HG03196 (cell line): ENCODE measurements around the gene DPP9.
A peak's percentile ranks its signal among the peaks of the same experiment; 100 is the strongest.
"Not testable (repeated sequence)": the region's sequence is repeated elsewhere in the genome, so short reads cannot be mapped to it uniquely, and the experiment has no call there.

Experiments used
- ATAC-seq: cut with Tn5 transposase; IDR thresholded peaks from one replicate; pipeline ENCODE4 v1.9.1; 2021; ENCODE audit not compliant: unreplicated experiment

The DPP9 gene

DNA sequence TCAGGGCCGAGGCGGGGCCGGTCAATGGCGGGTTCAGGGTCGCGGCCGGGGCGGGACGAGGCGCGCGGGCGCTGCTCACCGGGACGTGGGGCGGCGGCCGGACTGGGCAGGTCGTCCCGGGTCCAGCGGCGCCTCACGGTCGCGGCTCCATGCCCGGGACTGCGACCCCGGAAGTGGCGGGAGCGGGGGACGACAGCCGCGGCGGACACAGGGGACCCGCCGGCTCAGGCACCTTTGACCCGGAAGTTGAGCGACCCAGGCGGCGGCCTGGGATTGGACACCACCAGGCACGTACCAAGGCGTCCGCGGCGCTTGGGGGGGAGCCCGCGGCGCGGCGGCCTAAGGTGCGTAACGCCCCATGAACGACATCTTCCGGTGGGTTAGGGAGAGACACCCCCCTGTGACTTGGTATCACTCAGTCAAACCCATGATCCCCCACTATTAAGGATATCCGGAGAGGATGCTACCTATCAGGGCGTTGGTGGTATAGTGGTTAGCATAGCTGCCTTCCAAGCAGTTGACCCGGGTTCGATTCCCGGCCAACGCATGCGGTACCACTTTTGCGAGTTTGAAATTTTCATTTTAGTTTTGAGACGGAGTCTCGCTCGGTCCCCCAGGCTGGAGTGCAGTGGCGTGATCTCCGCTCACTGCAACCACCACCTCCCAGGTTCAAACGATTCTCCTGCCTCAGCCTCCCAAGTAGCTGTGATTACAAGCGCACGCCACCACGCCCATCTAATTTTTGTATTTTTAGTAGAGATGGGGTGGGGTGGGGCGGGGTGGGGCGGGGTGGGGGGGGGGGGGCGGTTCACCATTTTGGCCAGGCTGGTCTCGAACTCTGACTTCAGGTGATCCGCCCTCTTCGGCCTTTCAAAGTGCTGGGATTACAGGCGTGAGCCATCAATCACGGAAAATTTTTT is at the start of gene DPP9:
Gene DPP9 (minus strand): TSS at position 248 of the 920 bp plus-strand sequence. CDS start 3,936 bp downstream, outside the sequence.
- ATAC-seq = peak; percentile 90

GRCh38 chr19:4773047-4773640 is 49.5 kb upstream of the DPP9 start:
- ATAC-seq = no peak

DNA sequence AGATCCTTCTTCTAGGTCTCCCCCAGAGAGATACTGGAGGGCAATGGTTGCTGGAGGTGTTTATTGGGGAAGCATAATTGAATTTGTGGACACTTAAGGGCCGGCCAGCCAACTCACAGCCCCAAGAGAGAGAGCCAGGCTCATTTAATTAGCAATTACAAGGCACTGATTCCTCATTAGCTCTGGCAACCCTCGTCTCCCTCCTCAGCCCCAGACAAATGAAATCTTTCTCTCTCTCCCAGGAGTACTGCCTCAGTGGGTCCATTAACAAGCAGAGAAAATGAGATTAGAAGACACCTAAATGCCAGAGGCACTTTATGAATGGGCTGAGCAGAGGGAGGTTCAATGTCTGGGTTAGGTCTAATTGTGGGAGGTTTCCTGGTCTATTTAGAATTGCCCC is 48.9 kb upstream of the DPP9 start:
- ATAC-seq = no peak

- ATAC-seq = no peak
These were observed 45.5 kb upstream of the DPP9 start for GRCh38 chr19:4768934-4769777.

- ATAC-seq = no peak
These were observed 40.7 kb upstream of the DPP9 start for GRCh38 chr19:4764393-4764660.

DNA sequence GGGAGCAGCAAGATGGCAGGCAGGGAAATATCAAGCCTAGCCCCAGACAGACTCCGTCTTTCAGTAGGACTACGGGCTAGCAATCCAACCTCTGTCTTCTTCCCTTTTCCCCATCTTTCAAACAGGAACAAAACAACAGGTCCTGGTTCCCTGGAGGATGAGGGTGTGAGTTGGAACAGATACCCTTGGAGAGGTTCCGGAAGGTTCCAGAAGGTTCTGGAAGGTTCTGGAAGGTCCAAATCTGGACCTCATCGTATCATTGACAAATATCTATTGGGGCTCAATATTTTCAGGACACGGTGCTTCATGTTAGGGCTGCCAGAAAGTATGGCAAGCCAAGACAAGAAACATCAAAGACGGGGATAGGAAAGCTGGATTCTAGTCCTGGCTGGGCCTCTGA is 39.4 kb upstream of the DPP9 start:
- no peak for ATAC-seq

DNA sequence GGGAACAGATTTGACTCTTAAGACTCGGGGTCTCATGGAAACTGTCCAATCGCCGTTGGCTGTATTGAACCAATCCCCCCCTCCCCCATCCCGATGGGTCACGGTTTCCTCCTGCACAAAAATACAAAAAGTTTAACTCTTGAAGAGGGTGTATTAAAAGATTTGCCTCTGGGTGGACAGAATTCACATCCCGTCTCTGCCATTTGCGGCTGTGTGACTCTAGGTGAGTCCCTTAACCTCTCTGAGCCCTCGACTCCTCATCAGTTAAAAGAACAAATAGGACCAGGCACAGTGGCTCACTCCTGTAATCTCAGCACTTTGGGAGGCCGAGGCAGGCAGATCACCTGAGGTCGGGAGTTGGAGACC is 36.6 kb upstream of the DPP9 start:
- no peak for ATAC-seq

- ATAC-seq = no peak
These were observed 36.0 kb upstream of the DPP9 start for GRCh38 chr19:4759388-4760284.

DNA sequence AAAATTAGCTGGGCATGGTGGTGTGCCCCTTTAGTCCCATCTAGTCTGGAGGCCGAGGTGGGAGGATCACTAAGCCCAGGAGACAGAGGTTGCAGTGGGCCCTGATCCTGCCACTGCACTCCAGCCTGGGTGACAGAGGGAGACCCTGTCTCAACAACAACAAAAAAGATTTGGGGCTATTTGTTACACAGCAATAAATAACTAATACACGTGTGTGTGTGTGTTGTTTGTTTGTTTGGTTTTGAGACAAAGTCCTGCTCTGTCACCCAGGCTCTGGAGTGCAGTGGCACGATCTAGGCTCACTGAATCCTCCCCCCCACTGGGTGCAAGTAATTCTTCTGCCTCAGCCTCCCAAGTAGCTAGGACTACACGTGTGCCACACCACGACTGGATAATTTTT is 35.0 kb upstream of the DPP9 start:
- ATAC-seq = no peak

GRCh38 chr19:4758082-4758481 is 34.4 kb upstream of the DPP9 start:
- ATAC-seq = no peak

DNA sequence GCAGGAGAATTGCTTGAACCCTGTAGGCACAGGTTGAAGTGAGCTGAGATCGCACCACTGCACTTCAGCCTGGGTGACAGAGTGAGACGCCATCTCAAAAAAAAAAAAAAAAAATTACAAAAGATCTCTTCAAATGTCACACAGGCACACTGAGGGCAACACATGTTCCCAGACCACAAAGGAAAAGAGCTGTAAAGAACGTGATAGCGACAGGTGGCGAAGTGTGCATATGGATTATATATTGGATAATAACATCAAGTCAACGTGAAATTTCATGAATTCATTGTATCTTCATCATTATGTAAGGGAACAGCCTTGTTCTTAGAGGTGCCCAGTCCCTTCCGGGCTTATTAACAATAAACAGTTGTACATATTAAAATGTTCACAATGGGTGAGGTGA is 31.8 kb upstream of the DPP9 start:
- ATAC-seq = no peak

GRCh38 chr19:4754248-4754647 is 30.6 kb upstream of the DPP9 start:
- ATAC-seq = no peak

- ATAC-seq = no peak
These were observed 26.4 kb upstream of the DPP9 start for GRCh38 chr19:4749870-4750590.

GRCh38 chr19:4748589-4748988 is 24.9 kb upstream of the DPP9 start:
- no peak for ATAC-seq

GRCh38 chr19:4748185-4748584 is 24.5 kb upstream of the DPP9 start:
- no peak for ATAC-seq

DNA sequence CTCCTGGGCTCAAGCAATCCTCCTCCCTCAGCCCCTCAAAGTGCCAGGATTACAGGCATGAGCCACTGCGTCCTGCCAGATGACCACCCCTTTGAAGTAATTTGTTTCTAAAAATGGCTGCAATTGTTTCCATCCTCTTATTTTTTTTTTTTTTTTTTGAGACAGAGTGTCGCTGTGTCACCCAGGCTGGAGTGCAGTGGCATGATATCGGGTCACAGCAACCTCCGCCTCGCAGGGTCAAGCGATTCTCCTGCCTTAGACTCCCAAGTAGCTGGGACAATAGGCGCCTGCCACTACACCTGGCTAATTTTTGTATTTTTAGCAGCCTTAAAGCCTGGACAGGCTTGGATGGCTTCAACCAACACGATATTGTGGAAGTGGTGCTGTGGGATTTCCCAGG is 22.3 kb upstream of the DPP9 start:
- no peak for ATAC-seq

DNA sequence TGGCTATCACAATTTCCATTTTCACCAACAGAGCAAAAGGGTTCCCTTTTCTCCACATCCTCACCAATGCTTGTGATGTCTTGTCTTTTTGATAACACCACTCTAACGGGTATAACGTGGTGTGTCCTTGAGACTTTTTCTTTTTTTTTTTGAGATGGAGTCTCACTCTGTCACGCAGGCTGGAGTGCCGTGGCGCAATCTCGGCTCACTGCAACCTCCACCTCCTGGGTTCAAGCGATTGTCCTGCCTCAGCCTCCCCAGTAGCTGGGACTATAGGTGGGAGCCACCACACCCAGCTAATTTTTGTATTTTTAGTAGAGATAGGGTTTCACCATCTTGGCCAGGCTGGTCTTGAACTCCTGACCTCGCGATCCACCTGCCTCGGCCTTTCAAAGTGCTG is 21.5 kb upstream of the DPP9 start:
- ATAC-seq = not testable (repeated sequence)

DNA sequence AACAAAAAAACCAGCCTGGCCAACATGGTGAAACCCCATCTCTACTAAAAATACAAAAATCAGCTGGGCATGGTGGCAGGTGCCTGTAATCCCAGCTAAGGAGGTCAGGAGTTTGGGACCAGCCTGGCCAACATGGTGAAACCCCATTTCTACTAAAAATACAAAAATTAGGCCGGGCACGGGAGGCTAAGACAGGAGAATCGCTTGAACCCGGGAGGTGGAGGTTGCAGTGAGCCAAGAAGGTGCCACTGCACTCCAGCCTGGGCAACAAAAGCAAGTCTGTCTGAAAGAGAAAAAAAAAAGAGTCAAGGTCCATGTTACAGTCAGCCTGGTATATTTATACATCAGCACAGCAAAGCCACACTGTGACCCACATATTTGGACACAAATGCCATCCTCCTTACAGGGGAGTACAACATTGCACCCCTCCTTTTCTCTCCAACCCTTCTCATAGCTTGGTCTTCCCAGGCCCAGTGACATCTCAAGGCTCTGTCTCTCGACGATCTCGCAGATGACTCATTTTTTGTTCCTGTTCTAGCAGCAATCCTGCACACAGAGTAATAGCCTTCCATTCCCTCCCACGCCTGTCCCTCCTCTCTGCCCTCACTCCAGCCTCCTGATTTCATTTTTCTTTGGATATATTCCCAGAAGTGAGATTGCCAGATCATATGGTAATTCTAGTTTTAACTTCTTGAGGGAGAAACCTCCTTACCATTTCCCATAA is 21.0 kb upstream of the DPP9 start:
- ATAC-seq = no peak
